SU-DHL-6 (cell line): ENCODE data around the gene DYNLRB1.

Source experiments
- H2AFZ ChIP-seq: fragments of 200-600 bp; sonication (generic); 2 replicates; pipeline ENCODE4 v1.6.1; 2014; ENCODE audit warnings: low read depth, mild to moderate bottlenecking, moderate library complexity, mixed read lengths, antibody characterized with exemption, low read length; ENCODE audit not compliant: severe bottlenecking
- H3F3A ChIP-seq: fragments of 200-600 bp; shearing (Covaris generic); 2 replicates; pipeline ENCODE4 v1.6.0; 2016; ENCODE audit warnings: antibody characterized with exemption, mild to moderate bottlenecking; ENCODE audit not compliant: insufficient read depth
- H3K27ac ChIP-seq: fragments of 200-600 bp; sonication (generic); 2 replicates; pipeline ENCODE4 v1.5.1; 2016; ENCODE audit warnings: low read depth, mild to moderate bottlenecking, low read length, moderate library complexity, mixed read lengths
- H3K27me3 ChIP-seq: fragments of 200-600 bp; sonication (generic), shearing (Covaris generic); 2 replicates; pipeline ENCODE4 v1.6.0; 2014; ENCODE audit warnings: mild to moderate bottlenecking, low read length
- H3K36me3 ChIP-seq: fragments of 200-600 bp; sonication (generic); 2 replicates; pipeline ENCODE4 v1.6.1; 2014; ENCODE audit warnings: mild to moderate bottlenecking, low read length, mixed read lengths
- H3K4me2 ChIP-seq: fragments of 300-600, 200-600 bp; shearing (Covaris generic), sonication (generic); 2 replicates; pipeline ENCODE4 v1.6.0; 2014; ENCODE audit warnings: low read length, low read depth, mild to moderate bottlenecking; ENCODE audit not compliant: poor library complexity, severe bottlenecking
- H3K4me3 ChIP-seq: fragments of 200-600 bp; sonication (generic); 2 replicates; pipeline ENCODE4 v1.5.1; 2014; ENCODE audit warnings: antibody characterized with exemption, low read length, mild to moderate bottlenecking, mixed read lengths; ENCODE audit not compliant: insufficient read depth, poor library complexity, severe bottlenecking
- H3K79me2 ChIP-seq: fragments of 200-600 bp; sonication (generic); 2 replicates; pipeline ENCODE4 v1.6.1; 2014; ENCODE audit warnings: mild to moderate bottlenecking, low read length, moderate library complexity; ENCODE audit not compliant: insufficient read depth
- H3K9ac ChIP-seq: fragments of 200-600 bp; sonication (generic); 2 replicates; pipeline ENCODE4 v1.7.0; 2014; ENCODE audit warnings: mild to moderate bottlenecking, low read length
- H3K9me2 ChIP-seq: fragments of 200-600 bp; sonication (generic); replicated peaks from 2 replicates; pipeline ENCODE4 v1.6.1; 2014; ENCODE audit warnings: low read length; ENCODE audit not compliant: insufficient read depth
- H3K9me3 ChIP-seq: fragments of 200-600 bp; sonication (generic); 2 replicates; pipeline ENCODE4 v1.6.1; 2014; ENCODE audit warnings: low read length, mixed read lengths; ENCODE audit not compliant: insufficient read depth
- H4K20me1 ChIP-seq: fragments of 200-600 bp; sonication (generic); 2 replicates; pipeline ENCODE4 v1.6.1; 2014; ENCODE audit warnings: low read depth, mild to moderate bottlenecking, antibody characterized with exemption, low read length, moderate library complexity, mixed read lengths
- EZH2phosphoT487 ChIP-seq: fragments of 200-600 bp; sonication (generic), shearing (Covaris generic); conservative IDR thresholded peaks from 2 replicates; pipeline ENCODE4 v1.6.1; 2018; ENCODE audit warnings: mild to moderate bottlenecking, antibody characterized with exemption, low read length, moderate library complexity, mixed read lengths
- TF ChIP-seq, protein P1 (sequence below): fragments of 200-600 bp; sonication (generic); IDR thresholded peaks from one replicate; pipeline ENCODE4 v1.5.1; 2017; ENCODE audit warnings: antibody characterized with exemption, mild to moderate bottlenecking, low read length, moderate library complexity; ENCODE audit not compliant: insufficient read depth, poor library complexity, severe bottlenecking

DYNLRB1 gene

DNA sequence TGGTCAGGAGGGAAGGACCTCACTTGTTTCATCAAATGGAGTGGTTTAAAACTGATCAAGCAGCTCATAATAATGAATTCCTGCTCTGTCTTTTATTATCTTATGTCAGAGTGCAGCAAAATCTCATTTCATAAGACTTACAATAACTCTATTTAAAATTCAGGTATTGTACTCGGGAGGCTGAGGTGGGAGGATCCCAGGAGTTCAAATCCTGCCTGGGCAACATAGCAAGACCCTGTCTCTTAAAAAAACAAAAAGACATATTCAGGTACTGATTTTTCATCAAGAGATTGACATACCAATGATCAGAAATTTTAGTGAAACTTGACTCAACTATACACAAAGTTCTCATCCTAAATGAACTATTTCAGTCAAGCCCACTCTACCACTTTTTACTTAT, 5.6 kb upstream of the DYNLRB1 start:
- H4K20me1 ChIP-seq = no peaks in the 10 kb centered on the region
- no peaks in the 10 kb centered on the region for H3K9me3 ChIP-seq
- H3K27ac ChIP-seq = no peak overlapping the region
- no peak overlapping the region for H3K9ac ChIP-seq
- peaks cover 10% of the 10 kb centered on the region; the same call in 1 of the 2 replicates for H3F3A ChIP-seq
- no peaks in the 10 kb centered on the region for H3K79me2 ChIP-seq
- H3K4me3 ChIP-seq = no peak overlapping the region
- TF ChIP-seq, protein P1, sequence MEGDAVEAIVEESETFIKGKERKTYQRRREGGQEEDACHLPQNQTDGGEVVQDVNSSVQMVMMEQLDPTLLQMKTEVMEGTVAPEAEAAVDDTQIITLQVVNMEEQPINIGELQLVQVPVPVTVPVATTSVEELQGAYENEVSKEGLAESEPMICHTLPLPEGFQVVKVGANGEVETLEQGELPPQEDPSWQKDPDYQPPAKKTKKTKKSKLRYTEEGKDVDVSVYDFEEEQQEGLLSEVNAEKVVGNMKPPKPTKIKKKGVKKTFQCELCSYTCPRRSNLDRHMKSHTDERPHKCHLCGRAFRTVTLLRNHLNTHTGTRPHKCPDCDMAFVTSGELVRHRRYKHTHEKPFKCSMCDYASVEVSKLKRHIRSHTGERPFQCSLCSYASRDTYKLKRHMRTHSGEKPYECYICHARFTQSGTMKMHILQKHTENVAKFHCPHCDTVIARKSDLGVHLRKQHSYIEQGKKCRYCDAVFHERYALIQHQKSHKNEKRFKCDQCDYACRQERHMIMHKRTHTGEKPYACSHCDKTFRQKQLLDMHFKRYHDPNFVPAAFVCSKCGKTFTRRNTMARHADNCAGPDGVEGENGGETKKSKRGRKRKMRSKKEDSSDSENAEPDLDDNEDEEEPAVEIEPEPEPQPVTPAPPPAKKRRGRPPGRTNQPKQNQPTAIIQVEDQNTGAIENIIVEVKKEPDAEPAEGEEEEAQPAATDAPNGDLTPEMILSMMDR = no peak
- no peak for TF ChIP-seq EZH2phosphoT487
- no peaks in the 10 kb centered on the region for H3K27me3 ChIP-seq
- H3K4me2 ChIP-seq = no peak overlapping the region
- H3K36me3 ChIP-seq = peaks cover 11% of the 10 kb centered on the region; the same call in 1 of the 2 replicates
- no peaks in the 10 kb centered on the region for H3K9me2 ChIP-seq
- no peak overlapping the region for H2AFZ ChIP-seq

DNA sequence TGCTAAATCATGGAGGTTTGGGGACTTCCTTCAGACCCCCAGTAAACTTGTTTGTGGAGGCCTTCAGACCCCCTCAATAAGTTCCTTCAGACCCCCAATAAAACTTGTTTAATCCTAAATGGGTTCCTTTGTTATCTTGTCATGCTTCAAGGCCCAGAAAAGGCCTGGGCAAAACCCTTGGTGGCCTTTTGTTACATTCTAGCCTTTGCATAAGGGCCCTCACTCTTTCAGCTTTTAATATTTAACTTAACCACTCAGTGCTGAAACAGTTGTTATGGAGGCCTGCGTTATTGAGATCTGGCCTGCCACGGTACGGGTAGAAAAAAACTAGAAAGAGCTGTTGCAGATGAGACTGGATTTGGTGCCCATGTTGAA, 4.3 kb upstream of the DYNLRB1 start:
- H3K27ac ChIP-seq = no peak overlapping the region
- H4K20me1 ChIP-seq = no peaks in the 10 kb centered on the region
- no peaks in the 10 kb centered on the region for H3K27me3 ChIP-seq
- peaks cover 7% of the 10 kb centered on the region; the same call in 1 of the 2 replicates for H3K36me3 ChIP-seq
- peaks cover 7% of the 10 kb centered on the region for H3K79me2 ChIP-seq
- no peak overlapping the region for H3K4me3 ChIP-seq
- no peak overlapping the region for H3K9ac ChIP-seq
- no peaks in the 10 kb centered on the region for H3K9me3 ChIP-seq
- H3F3A ChIP-seq = peaks cover 10% of the 10 kb centered on the region; the same call in 1 of the 2 replicates
- H2AFZ ChIP-seq = no peak overlapping the region
- no peaks in the 10 kb centered on the region for H3K9me2 ChIP-seq
- TF ChIP-seq EZH2phosphoT487 = no peak
- TF ChIP-seq, protein P1 = no peak
- H3K4me2 ChIP-seq = no peak overlapping the region

DNA sequence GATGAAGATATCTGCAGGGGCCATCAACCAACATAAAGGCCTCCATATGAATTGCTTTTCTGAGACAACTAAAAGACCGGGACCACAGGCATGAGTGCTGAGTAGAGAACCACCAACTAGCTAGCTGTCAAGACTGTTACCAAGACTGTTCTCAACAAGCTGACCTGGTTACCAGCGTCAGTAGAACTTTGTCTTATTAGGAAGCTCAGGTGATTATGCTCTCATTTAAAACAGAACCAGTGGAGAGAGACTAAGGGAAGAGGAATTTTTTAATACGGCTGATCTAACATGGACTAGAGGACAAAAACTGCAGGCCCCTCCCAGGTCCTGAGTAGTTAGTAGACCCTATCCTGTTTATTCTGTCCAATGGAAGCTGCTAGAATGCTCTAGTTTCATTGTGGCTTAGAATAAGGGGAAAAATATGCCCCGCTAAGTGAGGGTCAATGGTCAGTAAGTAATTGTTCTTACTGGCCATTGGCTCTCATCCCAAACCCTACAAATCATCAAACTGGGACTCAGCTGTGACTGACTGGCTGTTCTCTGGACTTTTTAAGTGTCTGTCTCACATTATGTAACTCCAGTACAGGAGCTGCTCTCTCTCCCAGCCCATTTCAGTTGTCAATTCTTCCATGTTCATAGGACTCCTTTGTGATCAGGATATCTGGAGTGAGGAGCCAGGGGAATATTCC, 3.8 kb upstream of the DYNLRB1 start:
- H3K27me3 ChIP-seq = no peaks in the 10 kb centered on the region
- H3K79me2 ChIP-seq = peaks cover 12% of the 10 kb centered on the region
- no peak overlapping the region for H2AFZ ChIP-seq
- H3K9ac ChIP-seq = no peak overlapping the region
- TF ChIP-seq, protein P1 = no peak
- TF ChIP-seq EZH2phosphoT487 = no peak
- H3K27ac ChIP-seq = no peak overlapping the region
- no peaks in the 10 kb centered on the region for H3K9me3 ChIP-seq
- peaks cover 10% of the 10 kb centered on the region; the same call in 1 of the 2 replicates for H3F3A ChIP-seq
- no peaks in the 10 kb centered on the region for H3K9me2 ChIP-seq
- H3K36me3 ChIP-seq = peaks cover 5% of the 10 kb centered on the region; the same call in 1 of the 2 replicates
- no peak overlapping the region for H3K4me2 ChIP-seq
- no peaks in the 10 kb centered on the region for H4K20me1 ChIP-seq
- H3K4me3 ChIP-seq = no peak overlapping the region
